Activated CD4-positive, alpha-beta T cell treated with anti-CD3 and anti-CD28 coated beads, Interleukin-2, amount 50 U/mL, for 1 hour (primary cell): ENCODE data around the gene APC2.
"Not testable (repeated sequence)": the region's sequence is repeated elsewhere in the genome, so short reads cannot be mapped to it uniquely, and the experiment has no call there.

Experiments used
- DNase-seq: peaks from one replicate; pipeline ENCODE4 v3.0.0-alpha.2; 2020

APC2 gene

DNA sequence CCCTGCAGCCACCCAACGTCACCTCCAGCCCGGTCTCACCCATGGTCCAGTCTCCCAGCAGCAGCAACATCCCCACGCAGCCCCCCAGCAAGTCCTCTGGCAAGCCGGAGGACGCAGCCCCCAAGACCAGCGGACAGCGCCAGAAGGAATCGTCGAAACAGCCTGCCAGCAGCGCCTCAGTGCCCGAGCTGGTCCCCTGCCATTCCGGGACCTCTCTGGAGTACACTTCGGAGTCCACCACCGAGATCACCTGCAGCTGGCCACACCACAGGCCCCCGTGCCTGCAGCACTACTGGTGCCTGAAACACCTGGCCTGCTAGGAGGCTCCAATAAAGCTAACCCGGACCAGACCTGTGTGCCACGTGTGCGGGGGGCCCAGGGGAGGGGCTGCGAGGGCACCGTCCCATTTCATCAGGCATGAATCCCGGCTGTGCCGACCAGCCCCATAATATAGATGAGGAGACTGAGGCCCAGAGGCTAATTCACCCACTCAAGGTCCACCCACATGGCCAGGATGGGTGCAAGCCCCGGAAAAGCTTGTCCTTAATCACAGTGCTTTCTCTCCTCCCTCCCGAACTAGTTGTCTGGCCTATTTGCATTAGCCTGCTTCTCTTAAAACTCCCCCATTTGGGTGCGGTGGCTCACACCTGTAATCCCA lies 47.8 kb downstream of the APC2 start:
- no peak for DNase-seq

DNA sequence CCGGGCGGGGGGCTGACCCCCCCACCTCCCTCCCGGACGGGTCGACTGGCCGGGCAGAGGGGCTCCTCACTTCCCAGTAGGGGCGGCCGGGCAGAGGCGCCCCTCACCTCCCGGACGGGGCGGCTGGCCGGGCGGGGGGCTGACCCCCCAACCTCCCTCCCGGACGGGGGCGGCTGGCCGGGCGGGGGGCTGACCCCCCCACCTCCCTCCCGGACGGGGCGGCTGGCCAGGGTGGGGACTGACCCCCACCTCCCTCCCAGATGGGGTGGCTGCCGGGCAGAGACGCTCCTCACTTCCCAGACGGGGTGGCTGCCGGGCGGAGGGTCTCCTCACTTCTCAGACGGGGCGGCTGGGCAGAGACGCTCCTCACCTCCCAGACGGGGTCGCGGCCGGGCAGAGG lies 49.3 kb downstream of the APC2 start:
- not testable (repeated sequence) for DNase-seq

DNA sequence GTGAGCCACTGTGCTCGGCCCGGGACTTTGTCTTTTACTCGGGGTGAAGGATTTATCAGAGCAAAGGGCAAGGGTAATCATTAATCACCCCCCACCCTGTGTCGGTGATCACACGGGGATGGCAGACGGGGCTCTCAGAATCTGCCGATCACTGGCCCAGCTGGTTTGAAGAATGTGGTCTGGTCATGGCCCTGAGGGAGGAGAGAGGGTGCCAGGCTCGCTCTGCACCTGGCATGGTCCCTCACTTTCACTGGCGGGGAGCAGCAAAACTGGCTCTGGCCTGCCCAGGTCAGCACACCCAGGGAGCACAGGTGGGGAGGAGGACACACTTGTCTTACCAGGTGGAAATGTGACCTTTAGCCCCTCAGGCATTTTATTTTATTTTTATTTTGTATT lies 51.3 kb downstream of the APC2 start:
- no peak for DNase-seq

DNA sequence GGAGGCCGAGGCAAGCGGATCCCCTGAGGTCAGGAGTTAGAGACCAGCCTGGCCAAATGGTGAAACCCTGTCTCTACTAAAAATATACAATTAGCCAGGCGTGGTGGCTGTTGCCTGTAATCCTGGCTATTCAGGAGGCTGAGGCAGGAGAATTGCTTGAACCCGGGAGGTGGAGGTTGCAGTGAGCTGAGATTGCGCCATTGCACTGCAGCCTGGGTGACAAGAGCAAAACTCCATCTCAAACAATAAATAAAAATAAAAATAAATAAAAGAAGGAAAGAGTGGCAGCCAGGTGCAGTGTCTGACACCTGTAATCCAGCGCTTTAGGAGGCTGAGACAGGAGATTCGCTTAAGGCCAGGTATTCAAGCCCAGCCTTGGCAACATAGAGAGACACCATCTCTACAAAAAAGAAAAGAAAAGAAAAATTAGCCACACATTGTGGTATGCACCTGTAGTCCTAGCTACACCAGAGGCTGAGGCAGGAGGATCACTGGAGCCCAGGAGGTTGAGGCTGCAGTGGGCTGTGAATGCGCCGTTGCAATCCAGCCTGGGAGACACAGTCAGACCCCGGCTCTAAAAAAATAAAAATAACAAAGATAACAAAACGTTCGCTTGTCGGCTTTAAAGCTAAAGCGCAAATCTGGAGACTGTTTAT lies 52.6 kb downstream of the APC2 start:
- no peak for DNase-seq

DNA sequence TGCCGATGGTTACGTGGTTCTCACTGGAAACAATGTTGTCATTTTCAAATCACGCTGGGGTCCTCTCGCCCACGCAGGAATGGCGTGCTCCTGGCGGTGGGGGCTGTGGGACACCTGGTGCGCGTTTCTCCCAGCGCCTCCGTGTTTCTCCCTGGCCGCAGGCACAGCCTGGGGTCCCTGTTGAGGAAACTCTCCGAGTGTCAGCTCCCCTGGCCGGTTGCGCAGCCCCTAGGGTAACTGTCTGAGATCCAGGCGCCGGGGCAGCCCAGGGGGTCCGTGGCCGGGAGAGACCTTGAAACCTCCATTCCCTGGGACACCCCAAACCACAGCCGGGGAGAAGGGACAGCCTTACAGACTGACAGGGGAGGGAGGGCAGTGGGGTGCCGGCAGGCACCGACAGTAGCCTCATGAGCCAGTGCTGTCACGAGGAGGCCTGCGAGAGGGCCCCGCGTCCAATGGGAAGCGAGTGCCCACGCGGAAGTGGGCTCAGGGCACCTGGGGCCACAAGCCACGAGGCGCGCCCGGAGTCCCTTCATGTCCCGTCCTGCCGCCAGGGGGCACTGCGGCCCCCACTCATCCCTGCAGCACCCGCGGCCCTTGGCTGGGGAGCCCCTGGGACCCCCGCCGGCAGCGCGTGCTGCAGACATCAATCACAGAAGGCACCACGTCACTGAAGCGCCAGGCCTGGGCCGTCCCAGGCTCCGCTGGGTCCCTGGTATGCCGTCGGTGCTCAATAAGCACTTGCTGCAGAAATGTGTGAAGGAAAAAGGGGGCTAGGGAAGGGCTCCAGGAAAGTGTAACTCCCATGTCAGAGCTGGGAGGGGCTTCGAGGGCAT lies 53.4 kb downstream of the APC2 start:
- DNase-seq: peak; percentile 61

DNA sequence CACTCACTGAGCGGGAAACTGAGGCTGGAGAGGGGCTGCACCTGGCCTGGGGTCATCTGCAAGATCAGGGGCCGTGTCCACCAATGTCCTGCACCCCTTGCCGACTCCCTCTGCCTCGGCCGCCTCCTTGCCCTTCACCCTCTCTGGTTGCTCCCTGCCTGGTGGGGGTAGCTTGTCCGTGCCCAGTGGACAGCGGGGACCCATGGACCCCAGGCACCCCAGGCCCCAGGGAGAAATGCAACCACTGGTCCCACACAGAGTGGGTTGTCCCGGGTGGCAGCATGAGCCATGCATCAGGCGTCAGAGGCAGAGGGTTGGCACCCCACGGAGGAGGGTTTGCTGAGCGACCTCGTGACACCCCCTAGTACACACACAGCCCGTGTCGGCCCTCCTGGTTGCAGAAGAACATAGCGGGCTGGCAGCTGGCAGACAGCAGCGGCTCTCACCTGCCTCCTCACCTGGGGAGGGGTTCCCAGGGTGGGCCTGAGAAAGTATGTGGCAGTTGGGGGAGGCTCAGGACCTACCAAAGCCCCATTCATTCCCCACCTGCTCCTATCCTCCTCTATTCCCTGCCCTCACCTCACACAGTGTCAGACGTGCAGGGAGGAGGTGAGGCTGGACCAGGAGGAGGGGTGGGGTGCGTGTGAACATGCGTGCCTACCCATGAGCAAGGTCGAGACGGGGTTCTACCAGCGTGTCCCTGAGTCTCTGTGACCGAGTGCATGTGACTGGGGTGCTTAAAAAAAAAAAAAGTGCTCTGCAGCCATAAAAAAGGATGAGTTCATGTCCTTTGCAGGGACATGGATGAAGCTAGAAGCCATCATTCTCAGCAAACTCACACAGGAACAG lies 54.2 kb downstream of the APC2 start:
- no peak for DNase-seq

DNA sequence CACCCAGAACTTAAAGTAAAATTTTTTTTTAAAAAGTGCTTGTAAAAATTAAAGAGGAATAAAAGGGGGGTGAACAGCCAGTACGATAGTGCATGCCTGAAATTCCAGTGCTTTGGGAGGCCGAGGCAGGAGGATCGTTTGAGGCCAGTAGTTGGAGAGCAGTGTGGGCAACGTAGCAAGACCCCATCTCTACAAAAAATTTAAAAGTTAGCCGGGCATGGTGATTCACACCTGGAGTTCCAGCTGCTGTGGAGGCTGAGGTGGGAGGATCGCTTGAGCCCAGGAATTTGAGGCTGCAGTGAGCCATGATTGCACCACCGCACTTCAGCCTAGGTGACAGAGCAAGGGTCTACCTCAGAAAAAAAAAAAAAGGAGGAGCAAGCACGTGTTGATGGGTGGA lies 55.1 kb downstream of the APC2 start:
- no peak for DNase-seq

DNA sequence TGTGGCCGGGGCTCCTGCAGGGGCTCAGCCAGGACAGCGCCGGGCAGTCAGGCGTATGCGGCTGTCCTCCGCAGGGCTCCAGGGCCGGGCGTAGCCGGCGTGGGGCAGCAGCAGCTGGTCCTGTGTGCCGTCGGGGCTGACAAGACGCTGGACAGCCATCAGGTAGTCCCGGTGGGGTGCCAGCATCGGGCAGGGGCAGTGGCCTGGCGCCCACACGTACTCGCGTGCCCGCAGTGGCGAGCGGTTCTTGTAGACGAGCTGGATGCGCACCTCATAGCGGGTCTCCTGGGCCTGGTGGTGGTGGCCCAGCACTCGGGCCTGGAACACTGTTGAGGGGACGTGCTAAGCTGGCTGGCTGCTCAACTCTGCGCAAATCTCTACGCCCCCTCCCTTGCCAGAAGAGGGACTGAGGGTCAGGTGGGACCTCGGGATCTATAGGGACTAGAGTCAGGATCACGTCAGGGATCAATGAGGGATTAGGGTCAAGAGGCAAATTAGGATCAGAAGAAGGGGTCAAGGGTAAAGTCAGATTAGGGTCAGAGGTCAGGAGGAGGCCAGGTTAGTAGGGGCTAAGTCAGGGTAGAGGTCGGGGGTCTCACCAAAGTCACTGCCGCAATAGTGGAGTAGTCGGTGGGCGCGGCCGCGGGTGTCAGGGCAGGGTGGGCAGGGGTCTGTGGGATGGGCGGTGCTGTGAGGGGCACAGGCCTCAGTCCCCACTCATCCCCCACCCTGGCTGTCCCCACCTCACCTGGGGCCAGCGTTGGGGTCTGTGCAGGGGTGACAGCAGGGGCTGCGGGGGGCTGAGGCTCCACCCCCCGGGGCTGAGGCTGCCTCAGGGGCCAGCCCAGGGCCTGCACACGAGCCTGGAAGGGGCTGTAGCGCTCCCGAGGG lies 56.3 kb downstream of the APC2 start:
- DNase-seq: no peak

DNA sequence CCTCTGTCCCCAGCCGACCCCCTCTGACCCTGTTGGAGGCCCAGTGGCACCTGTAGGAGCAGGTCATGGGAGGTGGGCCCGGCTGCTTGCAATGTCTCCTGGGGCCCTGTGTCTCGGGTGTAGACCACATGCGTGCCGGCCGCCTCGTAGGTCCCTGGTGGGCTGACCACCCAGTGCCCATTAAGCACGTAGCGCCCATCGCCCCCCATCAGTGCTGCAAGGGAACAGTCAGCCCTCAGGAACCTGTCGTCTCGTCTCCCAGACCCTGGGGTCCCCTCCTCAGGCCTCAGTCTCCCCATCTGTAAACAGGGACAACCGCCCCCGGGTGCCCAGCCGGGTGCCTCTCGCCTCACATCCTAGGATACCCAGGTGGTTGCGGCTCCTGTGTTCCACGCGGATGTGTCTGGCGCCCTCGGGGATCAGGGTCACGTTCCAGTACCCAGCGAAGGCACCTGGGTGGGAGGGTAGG lies 57.3 kb downstream of the APC2 start:
- no peak for DNase-seq

DNA sequence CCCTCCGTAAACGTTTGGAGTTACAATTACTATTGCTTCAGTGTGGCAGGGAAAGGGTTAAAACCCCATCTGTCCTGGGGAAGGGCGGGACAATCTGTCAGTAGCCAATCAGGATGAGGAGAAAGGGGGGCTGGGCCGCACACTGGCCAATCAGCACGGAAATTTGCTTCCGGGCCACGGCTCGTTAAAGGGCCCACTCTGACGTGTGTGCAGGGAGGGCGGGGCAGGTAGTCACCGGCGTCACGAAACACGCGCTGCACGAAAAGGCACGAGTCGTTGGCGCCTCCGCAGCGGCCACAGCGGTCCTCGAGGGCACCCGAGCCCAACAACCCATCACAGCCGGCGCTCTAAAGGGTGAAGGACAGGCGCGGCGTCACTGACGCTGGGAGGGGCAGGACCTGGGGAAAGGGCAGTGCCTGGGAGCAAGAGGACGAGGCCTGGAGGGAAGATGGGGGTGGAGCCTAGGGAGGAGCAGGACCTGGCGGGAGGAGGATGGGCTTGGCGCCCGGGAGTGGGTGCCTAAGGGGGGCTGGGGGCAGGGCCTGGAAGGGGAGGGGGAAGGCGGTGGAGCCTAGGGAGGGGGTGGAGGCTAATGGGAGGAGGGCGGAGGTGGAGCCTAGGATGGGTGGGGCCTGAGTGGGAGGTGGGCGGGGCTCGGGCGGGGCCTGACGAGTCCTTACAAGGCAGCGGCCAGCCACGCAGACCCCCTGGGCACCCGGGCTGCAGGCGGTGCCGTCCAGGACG lies 58.0 kb downstream of the APC2 start:
- peak; percentile 93 for DNase-seq

DNA sequence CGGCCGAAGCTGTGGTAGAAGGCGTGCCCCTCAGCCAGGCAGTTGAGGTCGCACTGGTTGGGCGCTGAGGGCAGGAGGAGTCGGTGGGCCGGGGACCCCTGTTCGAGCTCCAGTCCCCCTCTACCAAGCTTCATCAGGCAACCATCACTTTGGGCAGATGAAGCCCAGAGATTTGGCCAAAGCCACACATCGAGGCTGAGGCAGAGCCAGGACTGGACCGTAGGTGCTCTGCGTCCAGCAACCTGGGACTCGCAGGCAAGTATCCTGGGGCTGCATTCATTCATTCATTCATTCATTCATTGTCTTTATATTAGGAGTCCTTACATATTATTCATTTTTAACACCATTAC lies 58.6 kb downstream of the APC2 start:
- no peak for DNase-seq

DNA sequence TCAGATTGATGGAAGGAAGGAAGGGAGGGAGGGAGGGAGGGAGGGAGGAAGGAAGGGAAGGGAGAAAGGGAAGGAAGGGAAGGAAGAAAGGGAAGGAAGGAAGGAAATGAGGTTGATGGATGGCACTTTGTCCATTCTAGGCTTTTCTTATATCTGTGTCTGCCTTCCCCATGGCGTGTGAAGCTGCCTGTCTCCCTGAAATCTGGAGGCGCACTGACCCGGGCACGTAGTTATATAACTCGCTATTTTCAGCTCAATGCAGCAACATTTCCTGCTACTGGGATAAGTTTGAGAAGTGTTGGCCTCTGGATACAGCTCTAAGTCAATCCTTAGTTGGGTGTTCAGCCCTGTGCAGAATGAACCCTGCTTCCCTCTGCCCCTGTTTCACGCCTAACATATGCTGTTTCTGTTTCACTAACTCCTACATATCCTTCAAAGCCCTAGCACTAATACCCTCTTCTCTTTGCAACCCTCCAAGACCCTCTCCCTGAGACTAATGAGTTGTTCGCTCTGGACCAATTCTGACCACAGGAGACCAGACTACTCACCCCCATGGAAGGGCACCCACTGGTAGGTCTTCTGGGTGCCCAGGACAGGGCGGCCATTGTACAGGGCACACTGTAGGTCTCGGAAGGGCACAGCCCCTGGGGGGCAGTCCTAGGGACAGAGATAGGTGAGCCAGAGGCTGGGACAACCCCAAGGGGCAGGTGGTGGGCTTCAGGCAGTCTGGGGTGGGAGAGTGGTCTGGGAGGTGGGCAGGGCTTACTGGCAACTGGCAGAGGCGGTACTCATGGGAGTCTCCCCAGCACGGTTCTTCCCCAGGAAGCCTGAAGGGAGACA lies 59.9 kb downstream of the APC2 start:
- no peak for DNase-seq

DNA sequence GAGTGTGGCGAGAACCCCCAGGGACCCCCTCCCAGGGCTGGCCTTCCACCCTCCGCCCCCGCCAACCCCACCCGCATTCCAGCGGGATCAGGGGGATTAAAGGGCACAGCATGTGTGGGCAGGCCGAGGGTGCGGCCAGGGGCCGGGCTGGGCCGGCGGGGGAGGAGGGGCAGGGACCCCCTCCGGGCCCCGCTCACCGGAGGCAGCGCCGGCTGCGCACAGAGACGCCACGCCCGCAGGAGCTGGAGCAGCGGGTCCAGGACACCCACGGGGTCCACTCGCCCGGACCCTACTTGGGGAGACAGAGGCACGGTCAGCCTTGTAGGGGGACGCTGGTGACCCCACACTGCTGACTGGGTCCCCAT lies 60.5 kb downstream of the APC2 start:
- DNase-seq: no peak

DNA sequence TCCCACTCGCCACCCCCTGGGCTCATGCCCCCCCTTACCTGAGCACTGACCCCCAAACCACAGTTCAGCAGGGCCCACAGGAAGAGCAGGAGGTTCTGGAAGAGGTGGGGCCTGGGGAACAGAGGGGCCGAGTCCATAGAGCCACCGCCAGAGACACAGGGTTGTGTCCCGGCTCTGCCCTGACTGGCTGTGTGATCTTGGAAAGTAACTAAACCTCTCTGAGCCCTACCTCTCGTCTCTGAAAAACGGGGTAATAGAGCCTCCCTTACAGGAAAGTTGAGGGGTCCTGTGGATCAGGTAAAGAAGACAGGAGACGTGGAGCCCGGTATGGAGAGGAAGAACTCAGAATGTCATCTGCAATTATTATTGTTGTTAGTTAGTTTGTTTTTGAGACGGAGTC lies 60.9 kb downstream of the APC2 start:
- DNase-seq: no peak

DNA sequence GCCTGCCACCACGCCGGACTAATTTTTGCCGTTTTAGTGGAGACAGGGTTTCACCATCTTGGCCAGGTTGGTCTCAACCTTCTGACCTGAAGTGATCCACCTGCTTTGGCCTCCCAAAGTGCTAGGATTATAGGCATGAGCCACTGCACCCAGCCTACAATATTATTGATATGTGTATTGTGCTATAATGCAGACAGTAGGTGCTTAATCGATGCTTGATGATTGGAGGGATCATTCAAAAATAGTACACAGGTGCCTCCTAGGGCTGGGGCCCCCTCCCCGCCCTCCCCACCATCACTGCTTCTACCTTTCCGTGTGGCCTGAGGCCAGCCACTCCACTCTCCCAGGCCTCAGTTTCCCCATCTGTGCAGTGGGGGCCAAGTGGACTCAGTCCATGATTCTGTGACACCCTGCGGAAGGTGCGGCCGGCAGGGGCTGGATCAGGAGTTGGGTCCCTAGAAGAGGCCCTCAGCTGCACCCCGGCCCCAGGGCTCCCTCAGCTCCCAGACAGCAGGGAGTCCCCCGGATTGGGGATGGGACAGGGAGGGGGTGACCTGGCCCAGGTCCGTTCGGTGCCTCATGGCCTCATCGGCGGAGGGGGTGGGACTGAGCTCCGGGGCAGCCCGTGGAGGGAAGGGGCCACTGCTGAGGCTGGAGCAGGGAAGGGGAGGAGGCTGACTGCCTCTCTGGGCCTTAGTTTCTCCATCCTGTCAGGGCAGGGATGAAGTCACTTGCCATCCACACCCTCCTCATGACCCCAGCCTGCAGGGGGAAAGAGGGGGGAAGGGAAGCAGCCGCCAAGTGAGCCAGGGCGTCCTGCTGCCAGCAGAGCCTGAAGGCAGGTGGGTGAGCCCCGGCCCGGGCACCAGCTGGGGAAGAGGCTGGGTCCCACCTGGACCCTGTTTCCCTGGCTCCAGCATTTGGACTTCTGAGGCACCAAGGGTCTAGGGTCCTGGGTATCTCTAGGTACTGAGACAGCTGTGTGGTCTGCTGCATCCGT lies 61.7 kb downstream of the APC2 start:
- no peak for DNase-seq

DNA sequence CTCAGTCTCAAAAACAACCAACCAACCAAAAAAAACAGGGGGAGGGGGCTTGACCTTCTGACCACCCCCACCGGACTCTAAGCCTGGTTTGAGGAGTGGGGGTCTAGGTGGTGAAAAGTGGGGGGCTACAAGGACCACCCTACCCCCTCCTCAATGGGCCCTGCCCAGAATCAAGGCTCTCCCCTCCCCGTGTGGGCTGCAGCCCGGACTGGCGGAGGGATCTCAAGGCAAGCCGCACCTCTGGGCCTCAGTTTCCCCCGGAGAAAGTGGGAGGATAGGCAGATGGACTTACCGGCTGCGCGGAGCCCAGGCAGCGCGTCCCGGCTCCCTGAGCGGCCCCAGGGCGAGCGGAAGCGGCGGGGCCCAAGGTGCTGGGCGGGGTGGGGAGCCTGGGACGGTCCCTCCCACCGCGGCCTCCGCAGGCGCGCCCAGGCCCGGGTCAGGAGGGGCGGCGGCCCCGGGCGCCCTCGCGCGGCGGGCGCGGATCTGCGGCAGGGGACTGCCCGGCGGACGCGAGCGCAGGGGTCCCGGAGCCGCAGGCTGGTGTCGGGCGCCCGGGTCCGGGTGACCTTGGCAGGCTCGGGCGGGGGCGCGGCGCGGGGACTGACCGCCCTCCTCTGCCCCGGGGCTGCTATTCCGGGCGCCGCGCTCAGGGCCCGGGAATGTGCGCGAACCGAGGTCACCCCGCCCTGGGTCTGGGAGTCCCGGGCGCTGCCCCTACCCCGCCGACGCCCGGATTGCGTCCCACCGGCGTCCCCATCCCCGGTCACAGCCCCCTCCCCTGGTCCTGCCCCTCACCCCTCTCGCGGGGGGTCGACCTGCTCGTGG lies 63.0 kb downstream of the APC2 start, which contains the start of gene ADAMTSL5:
Gene ADAMTSL5, minus strand, starts transcription at position 349 of the 828 bp plus-strand sequence. CDS start 2,076 bp downstream, outside the sequence.
- peak; percentile 54 for DNase-seq

DNA sequence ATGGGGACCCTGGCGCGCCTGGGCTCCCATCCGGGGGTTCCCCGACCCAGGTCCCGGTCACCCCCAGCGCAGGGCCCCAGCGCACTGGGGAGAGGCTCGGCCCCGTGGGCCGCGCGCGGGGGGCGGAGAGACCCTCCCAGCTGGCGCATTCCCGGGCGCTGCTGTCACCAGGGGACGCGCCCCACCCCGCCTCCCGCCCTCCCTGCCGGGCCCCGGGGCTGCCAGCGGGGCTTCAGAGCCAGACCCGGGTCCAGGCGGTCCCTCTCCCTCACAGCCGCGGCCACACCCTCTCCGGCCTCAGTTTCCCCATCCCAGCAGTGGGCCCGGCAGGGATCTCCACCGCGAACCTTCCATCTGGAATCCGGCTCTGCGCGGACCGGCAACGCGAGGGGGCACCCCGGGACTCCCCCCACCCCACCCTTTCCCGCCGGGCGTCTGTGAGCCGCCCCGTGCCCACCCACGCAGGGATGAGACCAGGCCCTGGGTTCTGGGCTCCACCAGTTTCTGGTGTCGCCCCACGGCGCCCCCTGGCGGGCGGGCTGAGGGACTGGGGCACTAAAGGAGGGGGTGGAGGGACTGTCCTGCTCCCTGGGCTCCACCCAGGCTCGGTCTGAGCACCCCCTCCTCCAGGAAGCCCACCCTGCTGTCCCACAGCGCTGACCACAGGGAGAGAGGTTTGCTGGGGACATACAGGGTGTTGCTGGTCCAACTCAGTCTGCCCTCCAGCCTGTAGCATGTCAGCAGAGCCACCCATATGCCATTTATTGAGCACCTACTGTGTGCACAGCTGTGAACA lies 63.8 kb downstream of the APC2 start:
- peak; percentile 68 for DNase-seq
